ENCODE results near the gene SLC38A2. TPM values are rescaled to one million over a fixed set of nuclear protein-coding genes. Genes with fewer than 3 reads are reported as not detected.
"Not testable (repeated sequence)": the region's sequence is repeated elsewhere in the genome, so short reads cannot be mapped to it uniquely, and the experiment has no call there.

The SLC38A2 gene
- total RNA-seq, 1 donor from 2014 or later = 140 TPM

- intact Hi-C loops (cut with DNase I) = no loop called here
- no peak for DNase-seq (ENCODE audit: low spot score)
Observed at GRCh38 chr12:46351886-46352650, 20.5 kb downstream of the SLC38A2 start.

GRCh38 chr12:46351138-46351537 is 21.4 kb downstream of the SLC38A2 start:
- DNase-seq (ENCODE audit: low spot score) = no peak
- intact Hi-C loops (cut with DNase I) = no loop called here

- intact Hi-C loops (cut with DNase I) = no loop called here
Observed at GRCh38 chr12:46349253-46349652, 23.3 kb downstream of the SLC38A2 start.

GRCh38 chr12:46343118-46343852 is 29.3 kb downstream of the SLC38A2 start:
- intact Hi-C loops (cut with DNase I) = loop anchor here (2.0 to 5.0 kb wide), 2 partner anchors 318 to 589 kb away; no protein-coding TSS in a partner anchor
- no peak for DNase-seq (ENCODE audit: low spot score)

More at GRCh38 chr12:46349253-46349652, 23.3 kb downstream of the SLC38A2 start:
- no peak for DNase-seq (ENCODE audit: low spot score)

GRCh38 chr12:46342562-46343033 is 30.0 kb downstream of the SLC38A2 start:
- DNase-seq (ENCODE audit: low spot score) = no peak
- intact Hi-C loops (cut with DNase I) = loop anchor here (2.0 to 5.0 kb wide), 2 partner anchors 318 to 590 kb away; no protein-coding TSS in a partner anchor

- no peak for DNase-seq (ENCODE audit: low spot score)
- intact Hi-C loops (cut with DNase I) = no loop called here
Observed at GRCh38 chr12:46339051-46339450, 33.5 kb downstream of the SLC38A2 start.

- DNase-seq (ENCODE audit: low spot score) = no peak
- intact Hi-C loops (cut with DNase I) = no loop called here
Observed at GRCh38 chr12:46332260-46332659, 40.3 kb downstream of the SLC38A2 start.

GRCh38 chr12:46325075-46325474 is 47.5 kb downstream of the SLC38A2 start:
- intact Hi-C loops (cut with DNase I); DNase-seq (ENCODE audit: low spot score): not testable (repeated sequence)

- no peak for DNase-seq (ENCODE audit: low spot score)
- intact Hi-C loops (cut with DNase I) = no loop called here
Observed at GRCh38 chr12:46320731-46321130, 51.8 kb downstream of the SLC38A2 start.

GRCh38 chr12:46318037-46318436 is 54.5 kb downstream of the SLC38A2 start:
- intact Hi-C loops (cut with DNase I) = no loop called here
- no peak for DNase-seq (ENCODE audit: low spot score)

Other genes starting within 250 kb of the SLC38A2 start
- 64.4 TPM for gene SLC38A1, start 103.7 kb downstream of the SLC38A2 start, total RNA-seq